ENCODE data around the gene DBET.
"Not testable (repeated sequence)": the region's sequence is repeated elsewhere in the genome, so short reads cannot be mapped to it uniquely, and the experiment has no call there.

Gene DBET

DNA sequence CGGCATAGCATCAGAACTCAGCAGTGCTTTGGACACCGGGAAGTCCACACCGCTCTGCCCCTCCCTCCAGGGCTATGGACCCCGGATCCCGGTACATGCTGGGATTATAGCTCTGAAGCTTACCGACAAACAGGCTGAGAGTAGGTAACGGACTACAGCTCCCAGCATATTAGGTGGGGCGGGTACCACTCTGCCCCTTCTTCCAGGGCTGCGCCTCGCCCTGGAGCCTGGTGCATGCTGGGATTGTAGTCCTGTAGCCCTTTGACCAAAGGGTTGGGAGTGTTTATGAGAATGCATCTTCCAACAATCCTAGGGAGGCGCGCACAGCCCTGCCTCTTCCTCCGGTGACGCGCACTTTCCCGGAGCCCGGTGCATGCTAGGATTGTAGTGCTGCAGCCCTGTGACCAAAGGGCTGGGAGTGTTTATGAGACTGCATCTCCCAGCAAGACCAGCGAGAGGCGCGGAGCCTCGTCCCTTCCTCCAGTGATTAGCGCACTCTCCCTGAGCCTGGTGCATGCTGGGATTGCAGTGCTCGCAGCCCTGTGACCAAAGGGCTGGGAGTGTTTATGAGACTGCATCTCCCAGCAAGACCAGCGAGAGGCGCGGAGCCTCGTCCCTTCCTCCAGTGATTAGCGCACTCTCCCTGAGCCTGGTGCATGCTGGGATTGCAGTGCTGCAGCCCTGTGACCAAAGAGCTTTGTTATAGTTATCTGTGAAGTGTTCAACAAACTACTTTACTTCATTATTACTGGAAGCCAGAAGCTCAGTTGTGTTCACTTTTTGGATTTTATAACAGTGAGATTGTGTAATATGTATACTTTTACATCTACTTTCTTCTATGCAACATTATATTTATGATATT lies 14.7 kb upstream of the DBET start:
- not testable (repeated sequence) for DNase-seq

DNA sequence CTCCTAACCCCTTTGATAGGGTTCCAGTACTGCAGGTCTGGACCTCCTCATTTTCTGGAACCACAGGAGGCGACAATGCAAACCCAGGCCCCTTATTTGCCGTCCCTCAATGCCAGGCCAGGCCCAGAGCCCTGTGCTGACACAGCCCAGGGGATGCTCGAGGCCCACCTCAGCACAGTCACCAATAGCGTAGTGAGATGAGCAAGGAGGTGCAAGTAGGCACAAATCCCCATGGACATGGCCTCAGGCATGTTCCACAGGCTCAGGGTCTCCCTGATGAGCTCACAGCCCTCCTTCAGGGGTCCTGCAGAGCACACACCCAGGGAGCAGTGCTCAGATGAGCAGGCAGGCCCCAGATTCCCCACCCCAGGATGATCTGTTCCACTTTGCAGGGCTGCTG lies 5.3 kb upstream of the DBET start:
- not testable (repeated sequence) for DNase-seq

DNA sequence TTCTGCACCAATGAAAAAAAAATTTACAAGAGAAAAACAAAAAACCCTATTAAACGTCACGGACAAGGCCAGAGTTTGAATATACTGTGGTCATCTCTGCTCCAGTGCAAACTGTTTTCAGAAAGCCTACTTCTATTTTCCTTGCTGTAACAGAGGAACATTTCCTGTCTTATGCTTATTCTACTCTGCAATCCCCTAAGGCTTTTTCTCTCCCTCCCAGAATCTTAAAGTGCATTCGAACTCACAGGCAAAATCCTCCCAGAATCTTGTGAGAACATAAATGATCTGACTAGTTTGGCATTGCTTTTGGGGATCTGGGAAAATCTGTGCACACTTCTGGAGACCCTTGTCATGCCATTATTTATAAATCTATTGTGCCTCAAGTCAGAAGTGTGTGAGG lies 503 bp downstream of the DBET start:
- DNase-seq, result not testable (repeated sequence)

DNA sequence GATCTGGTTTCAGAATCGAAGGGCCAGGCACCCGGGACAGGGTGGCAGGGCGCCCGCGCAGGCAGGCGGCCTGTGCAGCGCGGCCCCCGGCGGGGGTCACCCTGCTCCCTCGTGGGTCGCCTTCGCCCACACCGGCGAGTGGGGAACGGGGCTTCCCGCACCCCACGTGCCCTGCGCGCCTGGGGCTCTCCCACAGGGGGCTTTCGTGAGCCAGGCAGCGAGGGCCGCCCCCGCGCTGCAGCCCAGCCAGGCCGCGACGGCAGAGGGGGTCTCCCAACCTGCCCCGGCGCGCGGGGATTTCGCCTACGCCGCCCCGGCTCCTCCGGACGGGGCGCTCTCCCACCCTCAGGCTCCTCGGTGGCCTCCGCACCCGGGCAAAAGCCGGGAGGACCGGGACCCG lies 4.0 kb downstream of the DBET start:
- not testable (repeated sequence) for DNase-seq

DNA sequence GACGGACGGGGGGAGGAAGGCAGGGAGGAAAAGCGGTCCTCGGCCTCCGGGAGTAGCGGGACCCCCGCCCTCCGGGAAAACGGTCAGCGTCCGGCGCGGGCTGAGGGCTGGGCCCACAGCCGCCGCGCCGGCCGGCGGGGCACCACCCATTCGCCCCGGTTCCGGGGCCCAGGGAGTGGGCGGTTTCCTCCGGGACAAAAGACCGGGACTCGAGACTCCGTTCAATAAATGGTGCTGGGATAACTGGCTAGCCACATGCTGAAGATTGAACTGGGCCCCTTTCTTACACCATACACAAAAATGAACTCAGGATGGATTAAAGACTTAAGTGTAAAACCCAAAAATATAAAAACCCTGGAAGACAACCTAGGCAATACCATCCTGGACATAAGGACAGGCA lies 28.8 kb downstream of the DBET start:
- DNase-seq, result not testable (repeated sequence)

DNA sequence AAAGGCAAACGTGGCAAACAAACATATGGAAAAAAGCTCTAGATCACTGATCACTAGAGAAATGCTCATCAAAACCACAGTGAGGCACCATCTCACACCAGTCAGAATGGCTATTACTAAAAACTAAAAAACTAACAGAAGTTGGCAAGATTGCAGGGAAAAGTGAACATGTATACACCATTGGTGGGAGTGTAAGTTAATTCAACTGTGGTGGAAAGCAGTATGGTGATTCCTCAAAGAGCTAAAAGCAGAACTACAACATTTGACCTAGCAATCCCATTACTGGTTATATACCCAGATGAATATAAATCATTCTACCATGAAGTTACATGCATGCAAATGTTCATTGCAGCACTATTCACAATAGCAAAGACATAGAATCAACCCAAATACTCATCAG lies 29.7 kb downstream of the DBET start:
- DNase-seq, result not testable (repeated sequence)

DNA sequence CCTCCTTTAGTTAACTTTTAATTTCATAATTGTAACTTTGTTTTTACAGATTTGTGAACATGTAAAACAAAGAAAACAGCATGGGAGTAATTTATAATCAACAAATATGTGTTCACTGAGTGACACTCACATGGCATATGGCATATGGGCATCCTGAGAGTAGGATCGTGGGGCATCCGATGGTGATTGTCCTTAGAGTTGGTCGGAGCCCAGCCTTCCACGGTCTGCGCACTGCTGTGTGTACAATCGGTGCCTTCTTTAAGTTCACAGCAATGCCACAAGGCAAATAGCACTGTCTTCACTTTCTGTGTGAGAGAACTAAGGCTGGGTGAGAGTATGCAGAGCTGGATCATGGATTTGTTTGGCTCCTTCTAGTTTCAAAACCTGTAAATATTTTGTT lies 31.0 kb downstream of the DBET start:
- not testable (repeated sequence) for DNase-seq

DNA sequence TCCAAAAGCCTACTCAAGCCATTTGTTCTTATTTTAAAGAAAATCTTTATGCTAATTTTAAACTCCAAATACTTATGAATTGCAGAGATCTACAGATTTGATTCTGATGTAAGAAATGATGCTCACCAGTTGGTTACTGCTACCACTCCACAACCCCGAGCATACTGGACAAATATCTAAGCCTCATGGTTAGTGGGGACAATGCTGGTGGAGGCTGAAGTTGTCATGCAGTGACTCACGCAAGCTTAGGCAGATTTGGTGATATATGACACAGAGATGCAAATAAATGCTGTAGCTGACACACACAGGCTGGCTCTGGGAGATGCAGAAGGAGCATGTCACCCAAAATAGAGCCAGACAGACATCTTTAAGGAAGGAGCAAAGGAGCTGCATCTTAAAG lies 35.3 kb downstream of the DBET start:
- not testable (repeated sequence) for DNase-seq

DNA sequence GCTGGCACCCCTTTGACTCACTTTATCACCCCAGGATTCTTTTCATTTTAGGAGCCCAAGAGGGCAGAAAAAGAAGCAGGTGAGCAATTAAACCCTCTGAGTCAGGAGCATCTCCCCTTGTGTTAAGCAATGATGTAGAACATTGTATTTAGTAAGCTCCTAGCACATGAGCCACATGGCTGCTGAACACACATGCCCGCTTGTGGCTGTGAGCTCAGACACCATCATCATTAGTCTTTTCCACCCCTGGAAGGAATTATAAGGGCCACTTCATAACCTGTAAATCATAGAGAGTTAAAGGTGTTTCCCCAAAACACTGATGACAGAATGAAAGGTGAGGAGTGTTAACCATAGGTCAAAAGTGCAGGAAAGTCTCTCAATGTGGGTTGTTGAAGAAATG lies 37.2 kb downstream of the DBET start:
- not testable (repeated sequence) for DNase-seq

DNA sequence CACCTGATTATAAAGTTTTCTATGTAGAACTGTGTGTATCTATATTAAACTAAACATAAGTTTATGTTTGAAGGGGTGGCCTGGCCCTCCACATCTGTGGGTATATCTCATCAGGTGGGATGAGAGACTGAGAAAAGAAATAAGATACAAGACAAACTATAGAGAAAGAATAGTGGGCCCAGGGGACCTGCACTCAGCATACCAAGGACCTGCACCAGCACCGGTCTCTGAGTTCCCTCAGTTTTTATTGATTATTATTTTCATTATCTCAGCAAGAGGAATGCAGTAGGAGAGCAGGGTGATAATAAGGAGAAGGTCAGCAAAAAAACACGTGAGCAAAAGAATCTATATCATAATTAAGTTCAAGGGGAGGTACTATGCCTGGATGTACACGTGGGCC lies 41.9 kb downstream of the DBET start:
- not testable (repeated sequence) for DNase-seq

DNA sequence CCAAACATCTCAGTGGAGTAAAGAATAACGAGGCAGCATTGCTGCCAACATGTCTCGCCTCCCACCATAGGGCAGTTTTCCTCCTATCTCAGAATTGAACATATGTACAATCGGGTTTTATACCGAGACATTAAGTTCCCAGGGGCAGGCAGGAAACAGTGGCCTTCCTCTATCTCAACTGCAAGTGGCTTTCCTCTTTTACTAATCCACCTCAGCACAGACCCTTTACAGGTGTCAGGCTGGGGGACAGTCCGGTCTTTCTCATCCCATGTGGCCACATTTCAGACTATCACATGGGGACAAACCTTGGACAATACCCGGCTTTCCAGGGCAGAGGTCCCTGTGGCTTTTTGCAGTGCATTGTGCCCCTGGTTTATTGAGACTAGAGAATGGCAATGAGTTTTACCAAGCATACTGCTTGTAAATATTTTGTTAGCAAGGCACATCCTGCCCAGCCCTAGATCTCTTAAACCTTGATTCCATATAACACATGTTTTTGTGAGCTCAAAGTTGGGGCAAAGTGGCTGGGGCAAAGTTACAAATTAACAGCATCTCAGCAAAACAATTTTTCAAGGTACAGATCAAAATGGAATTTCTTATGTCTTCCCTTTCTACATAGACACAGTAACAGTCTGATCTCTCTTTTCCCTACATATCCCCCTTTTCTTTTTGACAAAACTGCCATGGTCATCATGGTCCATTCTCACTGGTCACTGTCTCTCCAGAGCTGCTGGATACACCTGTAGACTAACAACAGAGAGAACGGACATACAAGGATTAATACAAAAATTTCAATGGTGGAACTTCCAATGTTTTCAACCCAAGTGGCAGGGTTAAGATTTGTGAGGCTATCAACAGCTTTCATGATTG lies 42.5 kb downstream of the DBET start:
- DNase-seq, result not testable (repeated sequence)

DNA sequence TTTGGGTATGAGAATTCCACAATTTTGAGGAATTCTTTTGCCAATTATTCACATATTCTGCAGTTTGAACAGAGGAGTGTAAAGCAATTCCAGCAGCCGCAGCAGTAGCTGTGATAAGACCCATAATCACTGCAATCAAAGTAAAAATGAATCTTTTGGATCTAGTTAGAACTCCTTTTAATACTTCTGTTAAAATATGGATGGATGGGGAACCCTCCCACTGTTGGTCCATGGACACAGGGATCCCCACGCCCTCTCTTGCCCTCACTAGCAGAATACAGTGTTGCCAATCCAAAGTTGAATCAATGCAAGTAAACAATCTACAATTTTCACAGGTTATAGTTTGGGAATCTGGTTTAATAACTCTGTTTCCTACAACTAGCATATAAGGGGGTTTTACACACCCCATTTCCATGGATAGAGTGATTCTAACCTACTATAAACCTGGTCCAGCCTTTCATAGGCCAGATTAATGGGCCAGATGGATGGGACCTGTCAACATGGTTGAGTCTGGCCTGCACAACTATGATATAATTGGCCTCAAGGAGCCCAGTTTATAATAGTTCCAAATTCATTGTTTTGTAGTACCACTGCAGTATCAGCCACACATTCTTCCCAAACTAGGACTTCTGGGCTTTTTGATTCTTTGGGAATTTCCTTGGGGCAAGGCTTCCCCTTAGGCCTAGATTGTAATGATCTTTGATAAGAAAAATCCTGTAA lies 43.6 kb downstream of the DBET start:
- DNase-seq, result not testable (repeated sequence)

DNA sequence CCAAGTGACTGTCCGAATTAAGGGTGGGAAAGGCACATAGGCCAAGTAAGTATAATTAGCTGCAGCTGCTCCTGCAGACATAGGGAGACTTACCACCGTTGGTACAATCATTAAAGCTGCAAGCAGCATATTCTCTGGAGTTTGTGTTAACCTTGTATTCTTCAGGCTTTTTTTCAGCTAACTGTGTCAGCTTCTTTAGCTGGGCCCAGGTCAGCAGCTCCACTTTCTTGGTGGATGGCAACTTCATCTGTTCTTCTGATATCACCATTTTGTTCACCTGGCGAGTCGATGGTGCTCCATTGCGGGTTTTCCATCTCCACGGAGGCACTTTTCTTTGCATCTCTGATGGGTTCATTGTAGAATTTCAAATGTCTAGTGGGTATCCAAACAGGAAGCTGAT lies 44.5 kb downstream of the DBET start:
- DNase-seq, result not testable (repeated sequence)

DNA sequence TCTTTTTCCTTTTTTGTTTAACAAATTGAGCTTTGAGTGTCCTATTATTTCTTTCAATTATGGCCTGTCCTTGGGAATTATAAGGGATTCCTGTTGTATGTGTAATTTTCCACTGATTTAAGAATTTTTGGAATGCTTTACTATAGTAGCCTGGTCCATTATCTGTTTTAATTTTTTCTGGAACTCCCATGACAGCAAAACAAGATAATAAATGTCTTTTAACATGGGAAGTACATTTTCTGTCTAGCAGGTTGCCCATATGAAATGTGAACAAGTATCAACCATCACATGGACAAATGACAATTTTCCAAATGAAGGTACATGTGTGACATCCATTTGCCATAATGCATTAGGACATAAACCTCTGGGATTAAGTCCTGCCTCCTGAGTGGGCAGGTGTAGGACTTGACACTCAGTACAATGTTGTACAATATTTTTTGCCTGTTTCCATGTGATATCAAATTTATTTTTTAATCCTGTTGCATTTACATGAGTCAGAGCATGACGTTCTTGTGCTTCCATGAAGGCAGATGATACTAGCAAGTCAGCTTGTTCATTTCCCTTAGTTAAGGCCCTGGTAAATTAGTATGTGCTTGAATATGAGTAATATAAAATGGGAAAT lies 45.2 kb downstream of the DBET start:
- DNase-seq, result not testable (repeated sequence)

DNA sequence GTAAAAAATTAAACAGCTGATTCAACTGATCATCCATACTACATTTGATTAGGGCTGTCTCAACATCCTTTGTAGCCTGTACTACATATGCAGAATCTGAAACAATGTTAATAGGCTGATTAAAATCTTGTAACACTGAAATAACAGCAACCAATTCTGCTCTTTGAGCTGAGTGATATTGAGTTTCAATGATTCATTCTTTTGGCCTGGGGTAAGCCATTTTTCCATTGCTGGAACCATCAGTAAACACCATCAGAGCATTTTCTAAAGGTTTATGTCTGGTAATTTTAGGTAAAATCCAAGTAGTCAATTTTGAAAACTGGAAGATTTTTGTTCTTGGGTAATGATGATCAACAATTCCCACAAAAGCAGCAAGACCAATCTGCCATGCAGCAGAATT lies 45.7 kb downstream of the DBET start:
- DNase-seq, result not testable (repeated sequence)

DNA sequence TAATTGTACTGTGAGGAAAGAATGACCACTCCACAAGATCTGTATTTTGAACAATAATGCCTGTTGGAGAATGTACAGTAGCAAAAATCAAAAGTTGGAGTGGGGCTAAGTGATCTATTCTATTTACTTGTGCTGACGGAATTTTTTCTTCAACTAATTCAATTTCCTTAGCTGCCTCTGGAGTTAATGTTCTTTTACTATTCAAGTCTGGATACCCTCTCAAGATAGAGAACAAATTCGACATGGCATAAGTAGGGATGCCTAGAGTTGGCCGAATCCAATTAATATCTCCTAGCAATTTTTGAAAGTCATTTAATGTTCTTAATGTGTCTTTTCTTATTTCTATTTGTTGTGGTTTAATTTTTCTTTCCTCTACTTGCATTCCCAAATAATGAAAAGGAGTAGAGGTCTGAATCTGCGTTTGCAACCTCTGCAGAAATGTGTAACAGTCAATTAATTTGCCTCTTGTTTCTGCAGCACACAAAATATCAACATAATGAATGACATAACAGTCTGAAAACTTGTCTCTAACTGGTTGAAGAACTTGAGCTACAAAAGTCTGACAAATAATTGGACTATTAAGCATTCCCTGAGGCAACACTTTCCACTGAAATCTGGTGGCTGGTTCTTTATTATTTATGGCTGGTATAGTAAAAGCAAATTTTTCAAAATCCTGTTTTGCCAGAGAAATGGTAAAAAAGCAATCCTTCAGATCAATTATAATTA lies 46.4 kb downstream of the DBET start:
- not testable (repeated sequence) for DNase-seq

DNA sequence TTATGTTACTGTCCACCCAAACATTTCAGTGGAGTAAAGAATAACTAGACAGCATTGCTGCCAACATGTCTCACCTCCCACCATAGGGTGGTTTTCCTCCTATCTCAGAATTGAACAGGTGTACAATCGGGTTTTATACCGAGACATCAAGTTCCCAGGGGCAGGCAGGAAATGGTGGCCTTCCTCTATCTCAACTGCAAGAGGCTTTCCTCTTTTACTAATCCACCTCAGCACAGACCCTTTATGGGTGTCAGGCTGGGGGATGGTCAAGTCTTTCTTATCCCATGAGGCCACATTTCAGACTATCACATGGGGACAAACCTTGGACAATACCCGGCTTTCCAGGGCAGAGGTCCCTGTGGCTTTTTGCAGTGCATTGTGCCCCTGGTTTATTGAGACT lies 48.6 kb downstream of the DBET start:
- not testable (repeated sequence) for DNase-seq

DNA sequence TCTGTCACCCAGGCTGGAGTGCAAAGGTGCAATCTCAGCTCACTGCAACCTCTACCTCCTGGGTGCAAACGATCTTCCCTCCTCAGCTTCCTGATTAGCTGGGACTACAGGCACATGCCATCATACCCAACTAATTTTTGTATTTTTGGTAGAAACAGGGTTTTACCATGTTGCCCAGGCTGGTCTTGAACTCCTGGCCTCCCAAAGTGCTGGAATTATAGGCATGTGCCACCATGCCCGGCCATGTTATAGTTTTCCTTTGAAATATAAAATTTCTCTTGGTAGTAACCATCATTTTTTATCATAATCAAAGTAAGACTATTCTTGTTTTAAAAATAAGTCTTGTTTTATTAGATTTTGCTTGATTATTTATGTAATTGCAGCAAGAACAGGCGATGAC lies 50.7 kb downstream of the DBET start:
- DNase-seq, result not testable (repeated sequence)

All from NCI-H2029 (cell line).